ENCODE measurements around the gene NCKAP1.

Gene NCKAP1

GRCh38 chr2:182895169-182895568 is 143.1 kb downstream of the NCKAP1 start:
- no peak for ATAC-seq

GRCh38 chr2:182894174-182894573 is 144.1 kb downstream of the NCKAP1 start:
- no peak for ATAC-seq
- TF ChIP-seq POU6F1 (CRISPR knock-in tag; IDR thresholded peaks at IDR 0.05; ENCODE audit: borderline replicate concordance, low read depth) (no peak), ESRRG (CRISPR knock-in tag; IDR thresholded peaks at IDR 0.05) (no peak), TSHZ2 (CRISPR knock-in tag; IDR thresholded peaks at IDR 0.05) (no peak), BACH2 (CRISPR knock-in tag; IDR thresholded peaks at IDR 0.05; ENCODE audit: borderline replicate concordance) (no peak), ZC3H10 (CRISPR knock-in tag; IDR thresholded peaks at IDR 0.05) (no peak), TCF4 (CRISPR knock-in tag; IDR thresholded peaks at IDR 0.05; ENCODE audit: borderline replicate concordance) (no peak), GLIS3 (CRISPR knock-in tag; IDR thresholded peaks at IDR 0.05) (no peak), ZFP30 (CRISPR knock-in tag; IDR thresholded peaks at IDR 0.05) (no peak), CSDC2 (CRISPR knock-in tag; IDR thresholded peaks at IDR 0.05) (no peak), ISL1 (CRISPR knock-in tag; IDR thresholded peaks at IDR 0.05) (no peak), PPARA (CRISPR knock-in tag; IDR thresholded peaks at IDR 0.05; ENCODE audit: borderline replicate concordance) (no peak), ARNTL (CRISPR knock-in tag; IDR thresholded peaks at IDR 0.05; ENCODE audit: borderline replicate concordance, low read depth) (no peak), ZNF8 (CRISPR knock-in tag; IDR thresholded peaks at IDR 0.05) (no peak), ZFP3 (CRISPR knock-in tag; IDR thresholded peaks at IDR 0.05) (no peak)

More at GRCh38 chr2:182895169-182895568, 143.1 kb downstream of the NCKAP1 start:
- no peak for TF ChIP-seq ZFP30 (CRISPR knock-in tag; IDR thresholded peaks at IDR 0.05)
- TF ChIP-seq ESRRG (CRISPR knock-in tag; IDR thresholded peaks at IDR 0.05), result no peak
- no peak for TF ChIP-seq TCF4 (CRISPR knock-in tag; IDR thresholded peaks at IDR 0.05; ENCODE audit: borderline replicate concordance)
- no peak for TF ChIP-seq SNAI2 (CRISPR knock-in tag; IDR thresholded peaks at IDR 0.05)
- no peak for TF ChIP-seq ZNF565 (CRISPR knock-in tag; conservative IDR thresholded peaks at IDR 0.05; ENCODE audit: low read depth)
- no peak for TF ChIP-seq ZNF70 (CRISPR knock-in tag; IDR thresholded peaks at IDR 0.05)
- no peak for TF ChIP-seq CREB5 (CRISPR knock-in tag; IDR thresholded peaks at IDR 0.05; ENCODE audit: low read depth)
- TF ChIP-seq OSR1 (CRISPR knock-in tag; IDR thresholded peaks at IDR 0.05), result no peak
- no peak for TF ChIP-seq RARB (CRISPR knock-in tag; IDR thresholded peaks at IDR 0.05)
- TF ChIP-seq TOX (CRISPR knock-in tag; IDR thresholded peaks at IDR 0.05; ENCODE audit: borderline replicate concordance), result no peak
- TF ChIP-seq ARNTL (CRISPR knock-in tag; IDR thresholded peaks at IDR 0.05; ENCODE audit: borderline replicate concordance, low read depth), result no peak
- no peak for TF ChIP-seq PATZ1 (CRISPR knock-in tag; IDR thresholded peaks at IDR 0.05; ENCODE audit: borderline replicate concordance)
- TF ChIP-seq TSHZ2 (CRISPR knock-in tag; IDR thresholded peaks at IDR 0.05), result no peak
- no peak for TF ChIP-seq ZFP3 (CRISPR knock-in tag; IDR thresholded peaks at IDR 0.05)
- TF ChIP-seq GLIS3 (CRISPR knock-in tag; IDR thresholded peaks at IDR 0.05), result no peak
- TF ChIP-seq CSRNP3 (CRISPR knock-in tag; IDR thresholded peaks at IDR 0.05), result no peak
